AG04450 (cell line): Measurements from ENCODE around the gene LAIR2. TPM values are rescaled to one million over a fixed set of nuclear protein-coding genes. Genes with fewer than 3 reads are reported as not detected.
"Not testable (repeated sequence)": the region's sequence is repeated elsewhere in the genome, so short reads cannot be mapped to it uniquely, and the experiment has no call there.

Source experiments
- CTCF ChIA-PET: fragments of 300-600, 350-600 bp; formaldehyde crosslinking; extraction: SDS; loops from one replicate; lab custom pipeline; 2022; ENCODE audit warnings: antibody characterized with exemption, inconsistent platforms; lab: Charles Lee
- POLR2A ChIA-PET: fragments of 350-600 bp; formaldehyde crosslinking; extraction: SDS; loops from one replicate; lab custom pipeline; 2021; ENCODE audit warnings: antibody characterized with exemption, inconsistent platforms; lab: Yijun Ruan, JAX
- DNase-seq: peaks from one replicate; pipeline ENCODE4 v3.0.0-alpha.2; 2011; ENCODE audit warnings: low read depth, low spot score
- H3K27ac ChIP-seq: one replicate; pipeline ENCODE4 v1.5.1; 2012; ENCODE audit warnings: low read depth, low read length, control low read depth
- H3K27me3 ChIP-seq: one replicate; pipeline ENCODE4 v1.6.0; 2012; ENCODE audit warnings: low read length; ENCODE audit not compliant: control insufficient read depth, insufficient read depth
- H3K4me3 ChIP-seq: 2 replicates; pipeline ENCODE4 v1.5.1; 2011; ENCODE audit warnings: mild to moderate bottlenecking, low read depth, low read length, control low read depth
- H3K9me3 ChIP-seq: 2 replicates; pipeline ENCODE4 v1.5.1; 2012; ENCODE audit warnings: low read length; ENCODE audit not compliant: control insufficient read depth, insufficient read depth
- polyA plus RNA-seq: library from polyadenylated mRNA; depleted of rRNA; stranded (reverse); fragments of >200 nt; gene quantifications from 2 replicates; pipeline ENCODE4 v1.2.3, GENCODE V29; 2011
- TF ChIP-seq, protein P1 (sequence below): IDR thresholded peaks from 2 replicates; pipeline ENCODE4 v1.5.1; 2011; ENCODE audit warnings: low read depth, low read length, control low read depth, inconsistent platforms

Gene LAIR2
- polyA plus RNA-seq, 1 experiment: not detected

DNA sequence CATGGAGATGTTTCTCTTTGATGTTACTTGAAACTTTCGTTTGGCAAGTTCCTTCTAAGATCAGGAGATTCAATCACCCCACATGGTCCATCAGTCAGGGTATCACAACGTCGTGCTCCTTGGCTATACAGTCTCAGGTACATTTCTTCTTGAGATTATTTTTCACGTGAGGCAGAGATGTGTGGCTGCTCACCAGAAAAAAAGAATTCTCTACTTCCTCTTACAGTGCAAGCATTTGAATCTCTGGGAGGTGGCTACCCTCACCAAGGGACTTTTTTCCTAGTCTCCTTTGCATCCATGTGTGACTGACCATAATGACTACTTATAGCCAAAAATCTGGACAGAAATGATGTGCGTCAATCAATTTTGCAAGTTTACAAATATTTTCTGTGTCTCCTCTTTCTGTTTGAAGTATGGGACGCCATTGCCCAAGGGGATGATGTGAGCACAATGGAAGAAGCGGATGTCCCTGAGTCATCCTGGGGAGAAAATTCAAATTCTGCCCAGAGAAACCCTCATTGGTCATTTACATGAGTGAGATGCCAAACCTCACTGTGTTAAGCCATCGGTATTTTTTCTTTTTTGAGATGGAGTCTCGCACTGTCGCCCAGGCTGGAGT lies 8.6 kb upstream of the LAIR2 start:
- no peak overlapping the region for H3K27ac ChIP-seq
- no peaks in the 10 kb centered on the region for H3K27me3 ChIP-seq
- TF ChIP-seq, protein P1, sequence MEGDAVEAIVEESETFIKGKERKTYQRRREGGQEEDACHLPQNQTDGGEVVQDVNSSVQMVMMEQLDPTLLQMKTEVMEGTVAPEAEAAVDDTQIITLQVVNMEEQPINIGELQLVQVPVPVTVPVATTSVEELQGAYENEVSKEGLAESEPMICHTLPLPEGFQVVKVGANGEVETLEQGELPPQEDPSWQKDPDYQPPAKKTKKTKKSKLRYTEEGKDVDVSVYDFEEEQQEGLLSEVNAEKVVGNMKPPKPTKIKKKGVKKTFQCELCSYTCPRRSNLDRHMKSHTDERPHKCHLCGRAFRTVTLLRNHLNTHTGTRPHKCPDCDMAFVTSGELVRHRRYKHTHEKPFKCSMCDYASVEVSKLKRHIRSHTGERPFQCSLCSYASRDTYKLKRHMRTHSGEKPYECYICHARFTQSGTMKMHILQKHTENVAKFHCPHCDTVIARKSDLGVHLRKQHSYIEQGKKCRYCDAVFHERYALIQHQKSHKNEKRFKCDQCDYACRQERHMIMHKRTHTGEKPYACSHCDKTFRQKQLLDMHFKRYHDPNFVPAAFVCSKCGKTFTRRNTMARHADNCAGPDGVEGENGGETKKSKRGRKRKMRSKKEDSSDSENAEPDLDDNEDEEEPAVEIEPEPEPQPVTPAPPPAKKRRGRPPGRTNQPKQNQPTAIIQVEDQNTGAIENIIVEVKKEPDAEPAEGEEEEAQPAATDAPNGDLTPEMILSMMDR: no peak
- DNase-seq: no peak
- peaks cover 6% of the 10 kb centered on the region for H3K9me3 ChIP-seq
- CTCF ChIA-PET: no interaction called here
- POLR2A ChIA-PET: no interaction called here
- H3K4me3 ChIP-seq: no peak overlapping the region

DNA sequence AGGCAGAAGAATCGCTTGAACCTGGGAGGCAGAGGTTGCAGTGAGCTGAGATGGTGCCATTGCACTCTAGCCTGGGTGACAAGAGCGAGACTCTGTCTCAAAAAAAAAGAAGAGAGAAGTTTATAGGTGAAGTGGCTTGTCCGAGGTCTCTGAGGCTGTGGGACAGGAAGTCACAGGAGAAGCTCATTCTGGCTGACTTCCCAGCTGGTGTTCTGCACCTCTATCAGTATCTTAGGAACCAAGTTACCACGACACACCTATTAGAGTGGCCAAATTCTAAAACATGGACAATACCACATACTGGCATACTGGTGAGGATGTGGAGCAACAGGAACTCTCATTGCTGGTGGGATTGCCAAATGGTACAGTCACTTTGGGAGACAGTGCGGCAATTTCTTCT lies 7.3 kb upstream of the LAIR2 start:
- H3K27ac ChIP-seq, CTCF ChIA-PET, H3K9me3 ChIP-seq, H3K27me3 ChIP-seq, H3K4me3 ChIP-seq, DNase-seq, POLR2A ChIA-PET: not testable (repeated sequence)

DNA sequence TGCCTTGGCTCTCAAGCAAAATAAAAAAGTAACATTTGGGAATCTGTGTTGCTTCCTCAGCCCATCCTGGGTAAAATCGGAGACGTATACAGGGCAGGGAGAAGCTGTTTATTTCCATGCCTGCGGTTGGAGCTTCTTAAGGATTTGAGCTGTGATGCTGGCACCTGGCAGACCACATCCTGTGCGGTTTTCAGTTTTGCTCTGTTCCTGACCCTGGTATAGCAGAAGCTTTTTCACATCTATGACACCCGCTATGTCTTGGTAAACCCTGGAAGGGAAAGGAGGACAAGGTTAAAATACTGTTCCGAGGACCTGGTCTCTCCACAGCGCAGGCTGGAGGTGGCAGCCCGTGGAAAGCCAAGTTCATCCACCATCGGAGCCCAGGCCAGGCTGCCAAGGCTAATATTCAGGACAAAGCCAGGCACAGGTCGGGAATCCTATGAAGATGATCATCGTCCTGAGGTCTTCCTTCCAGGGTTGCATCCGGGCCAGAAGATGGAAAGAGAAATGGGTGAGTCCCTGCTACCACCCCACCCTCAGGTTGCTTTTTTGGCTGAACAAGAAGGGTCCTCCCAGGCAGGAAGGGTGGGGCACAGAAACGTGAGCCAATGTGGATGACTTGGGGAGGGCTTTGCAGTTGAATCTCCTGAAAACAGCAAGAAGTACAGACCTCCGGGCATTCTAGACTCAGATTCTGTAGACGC lies 4.7 kb upstream of the LAIR2 start:
- H3K27ac ChIP-seq, POLR2A ChIA-PET, H3K4me3 ChIP-seq, DNase-seq, H3K27me3 ChIP-seq, CTCF ChIA-PET: not testable (repeated sequence)
- peaks cover 11% of the 10 kb centered on the region for H3K9me3 ChIP-seq

DNA sequence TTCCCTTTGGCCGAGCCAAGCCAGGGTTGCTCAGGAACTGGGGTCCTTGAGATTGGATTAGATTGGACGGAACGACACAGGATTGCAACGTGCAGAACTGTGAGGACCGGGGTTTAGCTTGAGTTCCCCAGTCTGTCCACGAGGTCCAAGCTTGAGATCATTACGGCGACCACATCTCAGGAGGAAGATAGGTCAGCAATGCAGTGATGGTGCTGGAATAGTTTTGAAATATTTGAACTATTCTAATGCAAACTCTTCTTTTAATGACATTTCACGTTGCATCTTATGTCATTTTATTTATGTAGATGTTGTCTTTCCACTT lies 4.2 kb upstream of the LAIR2 start:
- H3K27me3 ChIP-seq, POLR2A ChIA-PET, CTCF ChIA-PET, H3K4me3 ChIP-seq, DNase-seq, H3K27ac ChIP-seq, H3K9me3 ChIP-seq: not testable (repeated sequence)

DNA sequence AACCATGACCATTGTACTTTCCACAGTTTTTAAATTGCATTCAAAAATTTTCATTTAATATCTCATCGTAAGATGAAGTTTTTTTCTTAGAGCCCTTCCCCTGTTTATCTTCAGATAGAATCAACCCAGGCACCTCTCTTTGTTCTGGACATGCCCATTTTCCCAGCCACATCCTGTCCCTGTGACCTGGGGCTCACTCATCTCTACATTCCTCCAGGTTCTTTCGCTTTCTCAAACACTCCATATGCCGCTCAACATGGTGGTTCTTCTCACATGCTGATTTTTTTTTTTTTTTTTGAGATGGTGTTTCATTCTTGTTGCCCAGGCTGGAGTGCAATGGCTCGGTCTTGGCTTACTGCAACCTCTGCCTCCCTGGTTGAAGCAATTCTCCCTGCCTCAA lies 2.9 kb downstream of the LAIR2 start:
- H3K4me3 ChIP-seq, POLR2A ChIA-PET, H3K27me3 ChIP-seq, H3K27ac ChIP-seq, DNase-seq: not testable (repeated sequence)
- CTCF ChIA-PET: interaction anchor here (1.3 kb wide), 1 partner anchor 24 kb away, joined by 3 read pairs; no protein-coding TSS in a partner anchor
- H3K9me3 ChIP-seq: peaks cover 27% of the 10 kb centered on the region

DNA sequence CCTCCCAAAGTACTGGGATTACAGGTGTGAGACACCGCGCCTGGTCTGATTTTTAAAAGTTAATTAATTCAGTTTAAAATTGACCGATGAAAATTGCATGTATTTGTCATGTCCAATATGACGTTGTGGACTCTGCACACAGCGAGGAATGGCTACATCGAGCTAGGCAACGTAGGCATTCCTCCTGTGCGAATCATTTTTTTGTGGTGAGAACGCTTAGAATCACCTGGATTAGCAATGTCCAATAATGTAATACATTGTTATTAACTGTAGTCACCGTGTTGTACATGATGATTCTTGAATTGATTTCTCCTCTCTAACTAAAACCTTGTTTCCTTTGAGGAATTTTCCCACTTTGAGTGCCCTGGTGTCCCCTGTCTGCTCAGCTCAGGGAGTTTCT lies 3.4 kb downstream of the LAIR2 start:
- ChIA-PET POLR2A (no interaction called here), CTCF (interaction anchor here (1.3 kb wide), 1 partner anchor 25 kb away, joined by 3 read pairs; no protein-coding TSS in a partner anchor)
- TF ChIP-seq, protein P1: no peak
- H3K9me3 ChIP-seq: peaks cover 22% of the 10 kb centered on the region
- no peak for DNase-seq
- H3K27me3 ChIP-seq: no peaks in the 10 kb centered on the region
- no peak overlapping the region for H3K27ac ChIP-seq
- no peak overlapping the region for H3K4me3 ChIP-seq

DNA sequence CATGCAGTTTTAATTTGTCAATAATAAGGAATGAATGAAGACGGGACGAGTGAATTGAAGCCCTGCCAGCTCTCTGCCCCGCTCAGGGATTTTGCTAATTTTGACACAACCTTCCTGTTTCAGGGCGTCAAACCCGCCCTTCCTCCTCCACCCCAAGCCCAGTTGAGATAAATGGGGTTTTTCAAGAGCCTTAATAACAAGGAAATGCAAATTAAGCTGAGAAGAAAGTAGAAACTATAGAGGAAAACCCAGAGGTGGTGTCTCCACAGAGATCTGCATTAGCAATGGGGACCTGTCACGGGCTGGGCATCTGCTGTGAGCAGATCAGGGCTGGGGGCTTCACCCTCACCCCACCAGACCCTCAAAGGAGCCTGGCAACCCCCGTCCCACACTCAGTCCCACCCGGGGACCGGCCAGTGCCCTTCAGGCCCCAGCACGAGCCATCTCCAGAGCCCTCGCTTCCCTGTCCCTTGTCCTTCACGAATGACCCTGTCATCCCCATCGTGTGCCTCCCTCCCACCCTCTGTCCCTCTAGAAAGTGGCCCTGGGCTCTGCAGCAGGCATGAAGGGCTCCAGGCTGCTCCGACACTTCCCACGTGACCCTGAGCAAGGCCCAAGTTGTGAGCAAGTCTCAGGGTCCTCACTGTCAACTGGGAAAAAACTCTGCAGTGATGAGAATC lies 4.5 kb downstream of the LAIR2 start:
- H3K27ac ChIP-seq, DNase-seq, H3K27me3 ChIP-seq, H3K4me3 ChIP-seq, POLR2A ChIA-PET: not testable (repeated sequence)
- CTCF ChIA-PET: interaction anchor here (1.3 kb wide), 1 partner anchor 26 kb away, joined by 3 read pairs; no protein-coding TSS in a partner anchor
- H3K9me3 ChIP-seq: peaks cover 33% of the 10 kb centered on the region
